Fibroblast of mammary gland (primary cell): ENCODE data around the gene E2F2.

Experiments used
- DNase-seq: peaks from one replicate; pipeline ENCODE4 v3.0.0-alpha.2; 2010; ENCODE audit warnings: low read depth
- H3K4me3 ChIP-seq: 2 replicates; pipeline ENCODE4 v1.5.1; 2011; ENCODE audit warnings: low read depth, mild to moderate bottlenecking, low read length, moderate library complexity; ENCODE audit not compliant: control insufficient read depth
- TF ChIP-seq, protein P1 (sequence below): conservative IDR thresholded peaks from 2 replicates; pipeline ENCODE4 v1.5.1; 2011; ENCODE audit warnings: low read depth, low read length, inconsistent platforms; ENCODE audit not compliant: control insufficient read depth, insufficient read depth

Gene E2F2

DNA sequence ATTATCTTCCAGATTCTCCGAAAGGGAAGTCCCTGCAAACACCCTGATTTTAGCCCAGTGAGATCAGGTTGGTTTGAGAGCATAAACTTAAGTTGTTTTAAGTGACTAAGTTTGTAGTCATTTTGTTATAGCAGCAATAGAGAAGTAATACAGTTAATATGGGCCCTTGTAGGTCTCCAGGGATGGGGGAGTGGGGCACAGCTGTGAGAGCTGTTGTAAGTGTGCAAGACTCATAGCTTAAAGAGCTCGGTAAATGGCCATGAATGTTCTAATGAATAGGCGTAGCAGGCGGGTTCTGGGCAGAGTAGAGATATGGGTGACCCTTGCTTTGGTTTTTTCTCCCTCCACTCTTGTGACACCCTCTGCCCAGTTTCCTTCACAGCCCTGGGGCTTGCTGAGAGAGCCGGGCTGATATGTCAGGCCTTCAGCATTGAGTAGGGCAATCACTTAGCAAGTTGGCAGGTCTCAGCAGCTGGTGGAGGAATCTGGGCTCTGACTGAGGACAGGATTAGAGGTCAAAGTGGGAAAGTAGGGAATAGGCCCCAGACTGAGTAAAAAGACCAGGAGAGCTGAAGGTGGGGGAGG, 44.3 kb upstream of the E2F2 start:
- no peak overlapping the region for H3K4me3 ChIP-seq
- peak; percentile 62 for DNase-seq
- TF ChIP-seq, protein P1, sequence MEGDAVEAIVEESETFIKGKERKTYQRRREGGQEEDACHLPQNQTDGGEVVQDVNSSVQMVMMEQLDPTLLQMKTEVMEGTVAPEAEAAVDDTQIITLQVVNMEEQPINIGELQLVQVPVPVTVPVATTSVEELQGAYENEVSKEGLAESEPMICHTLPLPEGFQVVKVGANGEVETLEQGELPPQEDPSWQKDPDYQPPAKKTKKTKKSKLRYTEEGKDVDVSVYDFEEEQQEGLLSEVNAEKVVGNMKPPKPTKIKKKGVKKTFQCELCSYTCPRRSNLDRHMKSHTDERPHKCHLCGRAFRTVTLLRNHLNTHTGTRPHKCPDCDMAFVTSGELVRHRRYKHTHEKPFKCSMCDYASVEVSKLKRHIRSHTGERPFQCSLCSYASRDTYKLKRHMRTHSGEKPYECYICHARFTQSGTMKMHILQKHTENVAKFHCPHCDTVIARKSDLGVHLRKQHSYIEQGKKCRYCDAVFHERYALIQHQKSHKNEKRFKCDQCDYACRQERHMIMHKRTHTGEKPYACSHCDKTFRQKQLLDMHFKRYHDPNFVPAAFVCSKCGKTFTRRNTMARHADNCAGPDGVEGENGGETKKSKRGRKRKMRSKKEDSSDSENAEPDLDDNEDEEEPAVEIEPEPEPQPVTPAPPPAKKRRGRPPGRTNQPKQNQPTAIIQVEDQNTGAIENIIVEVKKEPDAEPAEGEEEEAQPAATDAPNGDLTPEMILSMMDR = no peak

DNA sequence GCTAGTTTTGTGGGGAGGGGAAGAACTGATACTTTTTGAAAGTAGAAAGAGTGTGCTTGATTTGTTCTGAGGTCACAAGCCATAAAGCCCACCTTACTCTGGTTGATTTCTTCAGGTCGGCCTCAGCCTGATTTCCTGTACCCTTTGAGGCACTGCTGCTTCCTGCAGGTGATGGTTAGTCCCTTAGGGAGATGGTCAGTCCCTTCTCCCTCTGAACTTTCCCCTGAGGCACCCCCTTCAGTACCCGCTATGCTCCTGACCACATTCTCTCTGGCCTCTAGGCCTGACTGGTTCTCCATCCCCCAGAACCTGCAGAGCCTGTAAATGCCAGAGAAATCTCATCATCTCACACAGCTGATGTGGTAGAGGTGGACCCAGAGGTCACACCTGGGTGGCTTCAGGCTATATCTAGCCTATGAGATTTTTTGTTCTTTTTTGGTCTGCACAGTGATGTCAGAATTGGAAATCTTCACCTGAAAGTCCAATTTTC, 43.3 kb upstream of the E2F2 start:
- TF ChIP-seq, protein P1 = no peak
- H3K4me3 ChIP-seq = no peak overlapping the region
- no peak for DNase-seq

DNA sequence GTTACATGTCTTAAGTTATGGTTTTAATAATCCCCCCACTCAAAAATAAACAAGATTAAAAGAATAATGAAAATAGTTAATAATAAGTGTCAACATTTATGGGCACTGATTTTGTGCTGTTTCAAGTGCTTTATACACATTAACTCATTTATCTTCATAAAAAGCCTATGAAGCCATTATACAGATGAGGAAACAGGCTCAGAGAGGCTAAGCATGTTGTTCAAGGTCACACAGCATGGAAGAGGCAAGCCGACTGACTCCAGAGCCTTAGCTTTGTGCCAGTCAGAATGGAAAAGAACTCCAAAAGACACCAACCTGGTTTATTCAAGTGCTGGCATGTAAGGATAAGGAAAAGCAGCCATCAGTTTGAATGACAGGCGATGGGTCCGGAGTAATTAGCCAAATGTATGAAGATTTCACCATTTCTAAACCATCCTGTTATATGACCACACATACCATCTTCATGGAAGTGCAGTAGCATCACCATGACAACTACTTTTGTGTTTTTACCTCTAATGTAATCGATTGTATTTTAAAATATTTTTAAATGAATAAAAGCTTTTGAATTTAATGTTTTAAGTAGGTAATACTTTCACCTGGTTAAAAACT, 42.6 kb upstream of the E2F2 start:
- DNase-seq = no peak
- H3K4me3 ChIP-seq = no peak overlapping the region
- TF ChIP-seq, protein P1 = no peak

DNA sequence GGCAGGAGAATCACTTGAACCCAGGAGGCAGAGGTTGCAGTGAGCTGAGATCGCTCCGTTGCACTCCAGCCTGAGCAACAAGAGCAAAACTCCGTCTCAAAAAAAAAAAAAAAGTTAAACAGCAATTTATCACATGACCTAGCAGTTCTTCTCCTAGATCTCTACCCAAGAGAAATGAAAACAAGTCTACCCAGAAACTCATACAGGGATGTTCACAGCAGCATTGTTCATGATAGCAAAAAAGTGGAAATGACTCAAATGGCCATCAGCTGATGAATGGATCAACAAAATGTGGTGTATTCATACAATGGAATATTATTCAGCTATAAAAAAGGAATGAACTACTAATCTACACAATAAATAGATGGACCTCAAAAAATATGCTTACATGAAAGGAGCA, 40.4 kb upstream of the E2F2 start:
- no peak overlapping the region for H3K4me3 ChIP-seq
- TF ChIP-seq, protein P1 = no peak
- no peak for DNase-seq

DNA sequence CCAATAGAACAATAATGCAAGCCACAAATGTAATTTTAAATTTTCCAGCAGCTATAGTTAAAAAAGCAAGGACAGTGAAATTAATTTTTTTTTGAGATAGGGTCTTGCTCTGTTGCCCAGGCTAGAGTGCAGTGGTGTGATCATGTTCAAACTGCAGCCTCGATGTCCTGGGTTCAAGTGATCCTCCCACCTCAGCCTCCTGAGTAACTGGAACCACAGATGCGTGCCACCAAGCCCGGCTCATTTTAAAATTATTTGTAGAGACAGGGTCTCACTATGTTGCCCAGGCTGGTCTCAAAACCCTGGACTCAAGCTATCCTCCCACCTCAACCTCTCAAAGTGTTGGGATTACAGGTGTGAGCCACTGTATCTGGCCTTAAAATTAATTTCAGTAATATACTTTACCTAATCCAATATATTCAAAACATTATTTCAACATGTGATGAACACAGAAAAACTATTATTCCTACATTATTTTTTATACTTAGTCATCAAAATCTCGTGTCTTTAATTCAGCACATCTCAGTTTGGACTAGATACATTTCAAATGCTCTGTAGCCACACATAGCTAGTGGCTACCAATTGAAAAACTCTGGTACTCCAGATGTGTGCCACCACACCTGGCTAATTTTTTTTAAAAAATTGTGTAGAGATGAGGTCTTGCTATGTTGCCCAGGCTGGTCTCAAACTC, 39.1 kb upstream of the E2F2 start:
- TF ChIP-seq, protein P1 = no peak
- DNase-seq = no peak
- H3K4me3 ChIP-seq = no peak overlapping the region

DNA sequence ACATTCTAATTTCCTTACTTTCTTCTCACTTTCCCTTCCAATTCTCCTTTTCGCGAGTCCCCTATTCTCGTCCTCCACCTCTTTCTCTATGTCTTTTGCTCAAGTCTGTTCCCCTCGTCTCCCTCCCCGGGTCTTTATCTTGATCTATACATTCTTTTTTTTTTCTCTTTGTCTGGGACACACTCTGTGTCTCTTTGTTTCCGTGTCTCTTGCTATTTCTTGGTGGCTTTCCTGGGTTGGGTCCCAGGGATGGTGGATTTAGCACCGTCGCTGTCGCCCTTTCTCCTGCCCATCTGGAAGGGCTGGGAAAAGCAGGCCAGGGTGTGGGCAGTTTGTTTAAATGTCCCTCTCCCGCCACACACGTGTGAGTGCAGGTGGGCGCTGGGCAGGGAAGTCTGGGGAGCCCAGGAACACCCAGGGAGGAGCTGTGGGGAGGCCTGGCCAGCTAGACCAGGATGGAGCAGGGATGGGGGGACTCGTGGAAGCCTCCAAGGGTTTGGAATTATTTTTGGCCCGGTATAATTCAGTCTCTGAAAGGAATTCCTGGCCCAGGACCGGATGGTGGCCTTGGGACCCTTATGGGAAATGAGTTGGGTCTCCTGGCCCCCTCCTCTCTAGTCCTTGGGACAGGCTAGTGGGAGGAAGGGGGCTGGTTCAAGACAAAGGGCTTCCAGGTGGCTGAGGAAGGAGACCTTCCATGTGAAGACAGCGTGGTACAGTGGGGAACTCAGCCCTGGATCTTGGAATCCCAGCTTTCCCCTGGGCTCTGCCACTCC, 37.8 kb upstream of the E2F2 start:
- peak overlapping the region; percentile 51 for H3K4me3 ChIP-seq
- DNase-seq = no peak
- TF ChIP-seq, protein P1 = no peak
